ENCODE measurements around the gene PRSS27. TPM values are rescaled to one million over a fixed set of nuclear protein-coding genes. Genes with fewer than 3 reads are reported as not detected.

PRSS27 gene
- total and polyA plus RNA-seq, 12 donors, result 0.11 to 0.75 (median 0.44) TPM; not detected in 1

DNA sequence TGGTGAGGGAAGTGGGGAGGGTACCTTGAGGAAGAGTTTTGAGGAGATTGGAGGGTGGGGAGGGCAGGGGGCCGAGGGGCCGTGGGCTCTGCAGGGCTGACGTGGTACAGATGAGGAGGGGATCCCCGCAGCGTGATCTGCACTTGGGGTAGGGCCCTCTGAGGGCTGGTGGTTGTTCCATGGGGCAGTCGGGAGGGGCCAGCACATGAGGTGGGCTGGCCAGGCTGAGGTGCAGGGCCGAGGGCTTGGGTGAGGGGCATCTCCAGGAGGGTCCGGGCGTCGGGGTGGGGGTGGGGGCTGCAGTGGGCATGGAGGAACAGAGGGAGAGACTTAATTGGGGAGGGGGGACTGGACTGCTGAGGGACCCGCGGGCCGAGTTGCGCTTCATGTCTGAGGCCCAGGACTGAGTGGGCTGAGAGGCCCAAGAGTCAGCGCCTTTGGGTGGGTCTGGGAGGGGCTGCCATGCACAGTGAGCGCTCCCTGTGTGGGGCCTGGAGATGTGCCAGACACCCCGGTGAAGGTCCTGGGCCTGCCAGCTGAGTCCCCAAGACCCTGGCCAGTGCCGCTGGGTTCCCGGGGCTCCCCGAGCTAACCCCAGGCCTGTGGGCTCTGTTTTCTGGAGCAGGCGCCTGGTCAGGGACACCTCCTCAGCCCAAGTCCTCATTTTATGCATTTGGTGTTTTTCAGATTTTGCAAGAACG is 13.3 kb downstream of the PRSS27 start:
- Histone ChIP-seq H3K4me3 (no peak overlapping the region), H3K36me3 (peaks cover 0 to 84% (median 16%) of the 10 kb centered on the region in 9 donors), H3K9me3 (no peaks in the 10 kb centered on the region), H3K27me3 (no peaks in the 10 kb centered on the region), H3K27ac (no peak overlapping the region), H3K4me1 (peaks cover 0 to 21% (median 11%) of the 10 kb centered on the region in 9 donors)
- DNase-seq (no peak), ATAC-seq (no peak)
- TF ChIP-seq, protein P1, sequence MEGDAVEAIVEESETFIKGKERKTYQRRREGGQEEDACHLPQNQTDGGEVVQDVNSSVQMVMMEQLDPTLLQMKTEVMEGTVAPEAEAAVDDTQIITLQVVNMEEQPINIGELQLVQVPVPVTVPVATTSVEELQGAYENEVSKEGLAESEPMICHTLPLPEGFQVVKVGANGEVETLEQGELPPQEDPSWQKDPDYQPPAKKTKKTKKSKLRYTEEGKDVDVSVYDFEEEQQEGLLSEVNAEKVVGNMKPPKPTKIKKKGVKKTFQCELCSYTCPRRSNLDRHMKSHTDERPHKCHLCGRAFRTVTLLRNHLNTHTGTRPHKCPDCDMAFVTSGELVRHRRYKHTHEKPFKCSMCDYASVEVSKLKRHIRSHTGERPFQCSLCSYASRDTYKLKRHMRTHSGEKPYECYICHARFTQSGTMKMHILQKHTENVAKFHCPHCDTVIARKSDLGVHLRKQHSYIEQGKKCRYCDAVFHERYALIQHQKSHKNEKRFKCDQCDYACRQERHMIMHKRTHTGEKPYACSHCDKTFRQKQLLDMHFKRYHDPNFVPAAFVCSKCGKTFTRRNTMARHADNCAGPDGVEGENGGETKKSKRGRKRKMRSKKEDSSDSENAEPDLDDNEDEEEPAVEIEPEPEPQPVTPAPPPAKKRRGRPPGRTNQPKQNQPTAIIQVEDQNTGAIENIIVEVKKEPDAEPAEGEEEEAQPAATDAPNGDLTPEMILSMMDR (IDR thresholded peaks at IDR 0.05), result no peak
- WGBS, 2 donors, result 94 to 95% methylated on average over 22 of the region's 22 CpGs
- intact Hi-C loops (cut with DNase I), result no loop called here

DNA sequence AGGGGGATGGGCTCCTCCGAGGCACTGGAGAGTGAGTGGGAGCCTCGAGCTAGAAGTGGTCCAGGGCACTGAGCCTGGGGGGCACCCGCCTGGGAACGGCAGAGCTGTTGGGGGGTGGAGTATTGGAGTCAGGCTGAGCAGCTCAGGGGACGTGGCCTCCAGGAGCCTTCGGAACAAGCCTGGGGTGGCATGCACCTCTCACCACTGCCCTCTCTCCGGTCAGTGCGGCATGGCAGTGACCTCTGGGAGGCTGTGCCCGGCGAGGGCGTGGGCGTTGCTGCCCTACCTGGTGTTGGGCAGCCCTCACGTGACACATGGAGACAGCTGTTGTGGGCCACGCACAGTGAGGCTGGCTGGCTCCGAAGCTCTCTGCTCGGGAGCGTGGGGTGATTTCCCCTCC is 13.9 kb downstream of the PRSS27 start:
- peak in 1 of 2 donors; percentile 6 for DNase-seq
- H3K27ac ChIP-seq, result no peak overlapping the region
- H3K4me3 ChIP-seq, result no peak overlapping the region
- no peaks in the 10 kb centered on the region for H3K9me3 ChIP-seq
- TF ChIP-seq, protein P1 (IDR thresholded peaks at IDR 0.05), result no peak
- H3K36me3 ChIP-seq, result peaks cover 0 to 91% (median 16%) of the 10 kb centered on the region in 9 donors
- no peaks in the 10 kb centered on the region for H3K27me3 ChIP-seq
- intact Hi-C loops (cut with DNase I), result no loop called here
- 94 to 95% methylated on average over 17 of the region's 17 CpGs for WGBS, 2 donors
- peaks cover 0 to 21% (median 11%) of the 10 kb centered on the region in 9 donors for H3K4me1 ChIP-seq
- ATAC-seq, result no peak

DNA sequence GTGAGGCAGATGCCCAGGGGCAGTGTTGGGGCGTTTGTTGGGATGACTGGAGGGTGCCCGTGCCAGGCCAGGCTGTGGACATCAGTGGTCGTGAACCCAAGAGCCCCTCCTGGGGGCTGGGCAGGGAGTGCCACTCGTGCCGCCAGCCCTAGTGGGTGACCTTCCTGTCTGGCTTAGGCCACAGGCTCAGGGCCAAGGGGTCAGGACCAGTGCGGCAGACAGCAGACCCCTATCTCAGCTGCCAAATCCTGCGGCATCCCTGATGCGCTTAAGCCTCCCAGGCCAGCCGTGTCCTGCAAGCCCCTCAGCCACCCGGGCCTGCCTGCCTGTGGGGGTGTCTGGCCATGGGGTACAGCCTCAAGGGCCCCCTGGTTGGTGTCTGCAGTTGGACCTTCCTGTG is 14.7 kb downstream of the PRSS27 start:
- Histone ChIP-seq H3K4me1 (peaks cover 0 to 21% (median 11%) of the 10 kb centered on the region in 9 donors), H3K9me3 (no peaks in the 10 kb centered on the region), H3K27ac (no peak overlapping the region), H3K27me3 (no peaks in the 10 kb centered on the region), H3K4me3 (no peak overlapping the region), H3K36me3 (peaks cover 0 to 98% (median 16%) of the 10 kb centered on the region in 9 donors)
- 91 to 93% methylated on average over 10 of the region's 10 CpGs for WGBS, 2 donors
- DNase-seq (peak in 1 of 2 donors; percentile 9), ATAC-seq (no peak)
- TF ChIP-seq, protein P1 (IDR thresholded peaks at IDR 0.05), result no peak
- intact Hi-C loops (cut with DNase I), result no loop called here

DNA sequence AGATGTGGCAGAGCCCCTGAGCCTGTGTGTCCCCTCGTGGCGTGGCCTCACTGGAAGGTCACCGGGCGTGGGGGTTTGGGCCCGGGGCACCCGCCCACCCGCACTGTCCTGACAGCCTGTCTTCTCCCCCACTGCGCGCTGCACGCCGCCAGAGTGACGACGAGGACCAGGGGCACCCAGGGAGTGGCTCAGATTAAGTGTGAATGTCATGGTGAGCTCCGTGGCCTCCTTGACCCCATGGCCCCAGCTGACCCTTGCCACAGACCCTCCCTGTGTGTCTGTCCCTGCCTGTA is 15.1 kb downstream of the PRSS27 start:
- no peak for DNase-seq
- Histone ChIP-seq H3K9me3 (no peaks in the 10 kb centered on the region), H3K36me3 (peaks cover 0 to 100% (median 18%) of the 10 kb centered on the region in 9 donors), H3K4me1 (peaks cover 0 to 21% (median 11%) of the 10 kb centered on the region in 9 donors), H3K27ac (no peak overlapping the region), H3K27me3 (no peaks in the 10 kb centered on the region), H3K4me3 (no peak overlapping the region)
- WGBS, 2 donors, result 92 to 94% methylated on average over 14 of the region's 14 CpGs
- ATAC-seq, result no peak
- intact Hi-C loops (cut with DNase I), result no loop called here
- TF ChIP-seq, protein P1 (IDR thresholded peaks at IDR 0.05), result no peak

All from heart right ventricle (tissue), 16 donors.